HEK293 (cell line): Measurements from ENCODE around the gene SEC11A.

Experiments
- CTCF ChIA-PET: fragments of 350-600 bp; formaldehyde crosslinking; extraction: SDS; loops from one replicate; lab custom pipeline; 2021; ENCODE audit warnings: antibody characterized with exemption; lab: Yijun Ruan, JAX
- POLR2A ChIA-PET: fragments of 300-600 bp; formaldehyde crosslinking; extraction: SDS; loops from one replicate; lab custom pipeline; 2020; ENCODE audit warnings: antibody characterized with exemption, inconsistent platforms; lab: Yijun Ruan, JAX
- H3K27ac ChIP-seq: fragments of 200-500 bp; sonication (Bioruptor generic); 2 replicates; pipeline ENCODE4 v1.5.1; 2014; ENCODE audit warnings: low read depth, low read length, control low read depth, inconsistent platforms; ENCODE audit errors: extremely low read depth
- H3K36me3 ChIP-seq, 2 experiments: fragments of 200-500 bp in 1 of 2; sonication (Bioruptor generic) in 1 of 2; 1 replicate in 1 of 2; 2 replicates in 1 of 2; pipeline ENCODE4 v1.5.1; 2014 to 2017; ENCODE audit warnings: inconsistent platforms in 2 of 2, low read length in 2 of 2; ENCODE audit not compliant: control insufficient read depth in 2 of 2, insufficient read depth in 1 of 2
- H3K4me1 ChIP-seq: fragments of 200-500 bp; sonication (Bioruptor generic); 2 replicates; pipeline ENCODE4 v1.5.1; 2014; ENCODE audit warnings: mild to moderate bottlenecking, low read length, inconsistent platforms; ENCODE audit not compliant: control insufficient read depth, insufficient read depth
- H3K4me3 ChIP-seq: 2 replicates; pipeline ENCODE4 v1.5.1; 2011; ENCODE audit warnings: low read depth, mild to moderate bottlenecking, control low read depth, low read length, moderate library complexity
- H3K9me3 ChIP-seq: fragments of 200-500 bp; sonication (Bioruptor generic); 2 replicates; pipeline ENCODE4 v1.5.1; 2014; ENCODE audit warnings: low read depth, low read length, inconsistent platforms; ENCODE audit not compliant: control insufficient read depth, insufficient read depth
- GLIS1 ChIP-seq: fragments of 450-650 bp; formaldehyde crosslinking; IDR thresholded peaks from 2 replicates; pipeline ENCODE4 v1.5.1; 2016; ENCODE audit warnings: missing biosample characterization, missing genetic modification characterization
- OSR2 ChIP-seq: fragments of 450-650 bp; formaldehyde crosslinking; IDR thresholded peaks from 2 replicates; pipeline ENCODE4 v1.5.1; 2016; ENCODE audit warnings: missing biosample characterization, missing genetic modification characterization
- ZBTB1 ChIP-seq: fragments of 450-650 bp; formaldehyde crosslinking; IDR thresholded peaks from 2 replicates; pipeline ENCODE4 v1.5.1; 2016; ENCODE audit warnings: missing biosample characterization, missing genetic modification characterization
- ZFP37 ChIP-seq: fragments of 450-650 bp; formaldehyde crosslinking; IDR thresholded peaks from 2 replicates; pipeline ENCODE4 v1.5.1; 2016; ENCODE audit warnings: missing biosample characterization, missing genetic modification characterization
- ZNF16 ChIP-seq: fragments of 450-650 bp; formaldehyde crosslinking; IDR thresholded peaks from 2 replicates; pipeline ENCODE4 v1.5.1; 2016; ENCODE audit warnings: low read depth, missing biosample characterization, missing genetic modification characterization
- ZNF2 ChIP-seq: fragments of 450-650 bp; formaldehyde crosslinking; IDR thresholded peaks from 2 replicates; pipeline ENCODE4 v1.5.1; 2016; ENCODE audit warnings: missing biosample characterization, missing genetic modification characterization
- ZNF211 ChIP-seq: fragments of 450-650 bp; formaldehyde crosslinking; IDR thresholded peaks from 2 replicates; pipeline ENCODE4 v1.5.1; 2016; ENCODE audit warnings: low read depth, missing biosample characterization, missing genetic modification characterization
- ZNF239 ChIP-seq: fragments of 450-650 bp; formaldehyde crosslinking; IDR thresholded peaks from 2 replicates; pipeline ENCODE4 v1.5.1; 2016; ENCODE audit warnings: missing biosample characterization, missing genetic modification characterization
- ZNF292 ChIP-seq: fragments of 450-650 bp; formaldehyde crosslinking; IDR thresholded peaks from 2 replicates; pipeline ENCODE4 v1.5.1; 2016; ENCODE audit warnings: low read depth, missing biosample characterization, missing genetic modification characterization, borderline replicate concordance
- ZNF354C ChIP-seq: fragments of 450-650 bp; formaldehyde crosslinking; IDR thresholded peaks from 2 replicates; pipeline ENCODE4 v1.5.1; 2016; ENCODE audit warnings: missing biosample characterization, missing genetic modification characterization, low read depth, borderline replicate concordance
- ZNF416 ChIP-seq: fragments of 450-650 bp; formaldehyde crosslinking; IDR thresholded peaks from 2 replicates; pipeline ENCODE4 v1.5.1; 2016; ENCODE audit warnings: missing biosample characterization, missing genetic modification characterization
- ZNF426 ChIP-seq: fragments of 450-650 bp; formaldehyde crosslinking; IDR thresholded peaks from 2 replicates; pipeline ENCODE4 v1.5.1; 2017; ENCODE audit warnings: missing biosample characterization, missing genetic modification characterization, mild to moderate bottlenecking, inconsistent platforms, moderate library complexity
- ZNF529 ChIP-seq: fragments of 450-650 bp; formaldehyde crosslinking; IDR thresholded peaks from 2 replicates; pipeline ENCODE4 v1.5.1; 2017; ENCODE audit warnings: missing genetic modification characterization, missing biosample characterization; ENCODE audit not compliant: insufficient replicate concordance
- ZNF560 ChIP-seq: fragments of 450-650 bp; formaldehyde crosslinking; IDR thresholded peaks from 2 replicates; pipeline ENCODE4 v1.5.1; 2017; ENCODE audit warnings: missing biosample characterization, missing genetic modification characterization, borderline replicate concordance
- ZNF623 ChIP-seq: fragments of 450-650 bp; formaldehyde crosslinking; IDR thresholded peaks from 2 replicates; pipeline ENCODE4 v1.5.1; 2016; ENCODE audit warnings: missing biosample characterization, missing genetic modification characterization
- ZNF624 ChIP-seq: fragments of 450-650 bp; formaldehyde crosslinking; IDR thresholded peaks from 2 replicates; pipeline ENCODE4 v1.5.1; 2017; ENCODE audit warnings: missing biosample characterization, missing genetic modification characterization
- ZNF629 ChIP-seq: fragments of 450-650 bp; formaldehyde crosslinking; IDR thresholded peaks from 2 replicates; pipeline ENCODE4 v1.5.1; 2017; ENCODE audit warnings: missing biosample characterization, missing genetic modification characterization
- ZNF670 ChIP-seq: fragments of 450-650 bp; formaldehyde crosslinking; IDR thresholded peaks from 2 replicates; pipeline ENCODE4 v1.5.1; 2016; ENCODE audit warnings: missing biosample characterization, missing genetic modification characterization, low read depth
- ZSCAN30 ChIP-seq: fragments of 450-650 bp; IDR thresholded peaks from 2 replicates; pipeline ENCODE4 v1.5.1; 2018; ENCODE audit warnings: missing biosample characterization, mild to moderate bottlenecking, missing genetic modification characterization, moderate library complexity
- TF ChIP-seq, protein P1 (sequence below): fragments of 450-650 bp; formaldehyde crosslinking; IDR thresholded peaks from 2 replicates; pipeline ENCODE4 v1.5.1; 2017; ENCODE audit warnings: missing biosample characterization, missing genetic modification characterization
- TF ChIP-seq, protein P2 (sequence below): fragments of 450-650 bp; formaldehyde crosslinking; IDR thresholded peaks from 2 replicates; pipeline ENCODE4 v1.5.1; 2016; ENCODE audit warnings: missing biosample characterization, missing genetic modification characterization
- TF ChIP-seq, protein P3 (sequence below): fragments of 450-650 bp; formaldehyde crosslinking; optimal IDR thresholded peaks from 2 replicates; pipeline ENCODE3; 2016; ENCODE audit warnings: missing biosample characterization, mild to moderate bottlenecking, missing genetic modification characterization
- TF ChIP-seq, protein P4 (sequence below): fragments of 450-650 bp; formaldehyde crosslinking; IDR thresholded peaks from 2 replicates; pipeline ENCODE4 v1.5.1; 2016; ENCODE audit warnings: missing biosample characterization, missing genetic modification characterization
- TF ChIP-seq, protein P5 (sequence below): fragments of 450-650 bp; formaldehyde crosslinking; IDR thresholded peaks from 2 replicates; pipeline ENCODE4 v1.5.1; 2016; ENCODE audit warnings: missing biosample characterization, missing genetic modification characterization
- TF ChIP-seq, protein P6 (sequence below): fragments of 450-650 bp; formaldehyde crosslinking; IDR thresholded peaks from 2 replicates; pipeline ENCODE4 v1.5.1; 2016; ENCODE audit warnings: missing biosample characterization, missing genetic modification characterization, borderline replicate concordance

Gene SEC11A

DNA sequence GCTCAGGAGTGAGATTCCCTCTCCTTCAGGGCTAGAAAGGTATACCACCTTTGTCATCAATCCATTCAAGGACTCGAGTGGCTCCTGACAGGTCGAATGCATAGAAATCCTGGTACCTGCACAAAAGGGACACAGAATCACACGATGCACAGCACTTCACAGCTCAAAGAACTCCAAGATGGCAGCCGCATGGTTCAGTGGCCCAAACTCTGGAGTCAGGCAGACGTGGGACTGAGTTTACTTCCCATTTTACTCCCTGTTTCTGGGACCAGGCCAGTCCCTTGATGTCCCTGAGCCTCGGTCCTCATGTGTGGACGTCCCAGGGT is 62.4 kb downstream of the SEC11A start:
- H3K36me3 ChIP-seq = peaks cover 43 to 49% of the 10 kb centered on the region in 2 experiments
- H3K4me3 ChIP-seq = peak overlapping the region; percentile 78
- TF ChIP-seq ZNF629 (tag by site-specific recombination) = no peak
- TF ChIP-seq ZNF239 (tag by site-specific recombination) = no peak
- TF ChIP-seq ZNF529 = no peak
- TF ChIP-seq ZNF560 (tag by site-specific recombination) = no peak
- TF ChIP-seq, protein P1, sequence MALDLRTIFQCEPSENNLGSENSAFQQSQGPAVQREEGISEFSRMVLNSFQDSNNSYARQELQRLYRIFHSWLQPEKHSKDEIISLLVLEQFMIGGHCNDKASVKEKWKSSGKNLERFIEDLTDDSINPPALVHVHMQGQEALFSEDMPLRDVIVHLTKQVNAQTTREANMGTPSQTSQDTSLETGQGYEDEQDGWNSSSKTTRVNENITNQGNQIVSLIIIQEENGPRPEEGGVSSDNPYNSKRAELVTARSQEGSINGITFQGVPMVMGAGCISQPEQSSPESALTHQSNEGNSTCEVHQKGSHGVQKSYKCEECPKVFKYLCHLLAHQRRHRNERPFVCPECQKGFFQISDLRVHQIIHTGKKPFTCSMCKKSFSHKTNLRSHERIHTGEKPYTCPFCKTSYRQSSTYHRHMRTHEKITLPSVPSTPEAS = no peak
- TF ChIP-seq, protein P2, sequence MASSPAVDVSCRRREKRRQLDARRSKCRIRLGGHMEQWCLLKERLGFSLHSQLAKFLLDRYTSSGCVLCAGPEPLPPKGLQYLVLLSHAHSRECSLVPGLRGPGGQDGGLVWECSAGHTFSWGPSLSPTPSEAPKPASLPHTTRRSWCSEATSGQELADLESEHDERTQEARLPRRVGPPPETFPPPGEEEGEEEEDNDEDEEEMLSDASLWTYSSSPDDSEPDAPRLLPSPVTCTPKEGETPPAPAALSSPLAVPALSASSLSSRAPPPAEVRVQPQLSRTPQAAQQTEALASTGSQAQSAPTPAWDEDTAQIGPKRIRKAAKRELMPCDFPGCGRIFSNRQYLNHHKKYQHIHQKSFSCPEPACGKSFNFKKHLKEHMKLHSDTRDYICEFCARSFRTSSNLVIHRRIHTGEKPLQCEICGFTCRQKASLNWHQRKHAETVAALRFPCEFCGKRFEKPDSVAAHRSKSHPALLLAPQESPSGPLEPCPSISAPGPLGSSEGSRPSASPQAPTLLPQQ (tag by site-specific recombination) = no peak
- TF ChIP-seq ZFP37 (tag by site-specific recombination) = no peak
- TF ChIP-seq ZNF211 (tag by site-specific recombination) = no peak
- no peak for TF ChIP-seq ZNF2 (tag by site-specific recombination)
- TF ChIP-seq, protein P3, sequence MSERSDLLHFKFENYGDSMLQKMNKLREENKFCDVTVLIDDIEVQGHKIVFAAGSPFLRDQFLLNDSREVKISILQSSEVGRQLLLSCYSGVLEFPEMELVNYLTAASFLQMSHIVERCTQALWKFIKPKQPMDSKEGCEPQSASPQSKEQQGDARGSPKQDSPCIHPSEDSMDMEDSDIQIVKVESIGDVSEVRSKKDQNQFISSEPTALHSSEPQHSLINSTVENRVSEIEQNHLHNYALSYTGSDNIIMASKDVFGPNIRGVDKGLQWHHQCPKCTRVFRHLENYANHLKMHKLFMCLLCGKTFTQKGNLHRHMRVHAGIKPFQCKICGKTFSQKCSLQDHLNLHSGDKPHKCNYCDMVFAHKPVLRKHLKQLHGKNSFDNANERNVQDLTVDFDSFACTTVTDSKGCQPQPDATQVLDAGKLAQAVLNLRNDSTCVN (tag by site-specific recombination) = no peak
- H3K27ac ChIP-seq = peak overlapping the region; percentile 71
- POLR2A ChIA-PET = interaction anchor here (0.5 to 2.8 kb wide), 14 partner anchors 9 to 327 kb away, joined by 3 to 26 read pairs (median 4); partner anchors contain the start of genes SEC11A and ZSCAN2
- no peaks in the 10 kb centered on the region for H3K9me3 ChIP-seq
- H3K4me1 ChIP-seq = no peaks in the 10 kb centered on the region; the same call in 1 of the 2 replicates
- CTCF ChIA-PET = interaction anchor here (0.5 to 4.9 kb wide), 11 partner anchors 11 to 275 kb away, joined by 3 to 19 read pairs (median 4); partner anchors contain the start of genes SEC11A and ZSCAN2

DNA sequence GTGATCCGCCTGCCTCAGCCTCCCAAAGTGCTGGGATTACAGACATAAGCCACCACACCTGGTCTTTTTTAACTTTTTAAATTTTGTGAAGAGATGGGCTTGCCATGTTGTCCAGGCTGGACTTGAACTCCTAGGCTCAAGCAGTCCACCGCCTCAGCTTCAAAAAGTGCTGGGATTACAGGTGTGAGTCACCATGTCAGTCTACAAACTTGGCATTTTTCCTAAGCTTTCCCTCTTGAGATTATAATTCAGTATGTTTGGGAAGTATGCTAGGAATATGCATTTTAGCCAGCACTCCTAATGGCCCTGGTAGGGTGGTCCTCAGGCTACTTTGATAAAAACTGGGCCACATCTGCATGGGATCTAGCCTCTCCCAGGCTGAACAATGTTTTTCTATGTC is 66.2 kb downstream of the SEC11A start:
- H3K4me1 ChIP-seq = no peaks in the 10 kb centered on the region
- no peaks in the 10 kb centered on the region for H3K9me3 ChIP-seq
- no peak for TF ChIP-seq ZNF354C
- TF ChIP-seq ZBTB1 (tag by site-specific recombination) = no peak
- no peak for TF ChIP-seq ZNF670
- TF ChIP-seq ZNF624 (tag by site-specific recombination) = no peak
- TF ChIP-seq OSR2 (tag by site-specific recombination) = no peak
- no peak for TF ChIP-seq GLIS1
- no peak for TF ChIP-seq ZNF623
- no peak for TF ChIP-seq ZSCAN30 (tag by site-specific recombination)
- TF ChIP-seq, protein P4, sequence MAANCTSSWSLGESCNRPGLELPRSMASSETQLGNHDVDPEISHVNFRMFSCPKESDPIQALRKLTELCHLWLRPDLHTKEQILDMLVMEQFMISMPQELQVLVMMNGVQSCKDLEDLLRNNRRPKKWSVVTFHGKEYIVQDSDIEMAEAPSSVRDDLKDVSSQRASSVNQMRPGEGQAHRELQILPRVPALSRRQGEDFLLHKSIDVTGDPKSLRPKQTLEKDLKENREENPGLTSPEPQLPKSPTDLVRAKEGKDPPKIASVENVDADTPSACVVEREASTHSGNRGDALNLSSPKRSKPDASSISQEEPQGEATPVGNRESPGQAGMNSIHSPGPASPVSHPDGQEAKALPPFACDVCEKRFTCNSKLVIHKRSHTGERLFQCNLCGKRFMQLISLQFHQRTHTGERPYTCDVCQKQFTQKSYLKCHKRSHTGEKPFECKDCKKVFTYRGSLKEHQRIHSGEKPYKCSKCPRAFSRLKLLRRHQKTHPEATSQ = no peak
- TF ChIP-seq ZNF416 (tag by site-specific recombination) = no peak
- TF ChIP-seq, protein P5, sequence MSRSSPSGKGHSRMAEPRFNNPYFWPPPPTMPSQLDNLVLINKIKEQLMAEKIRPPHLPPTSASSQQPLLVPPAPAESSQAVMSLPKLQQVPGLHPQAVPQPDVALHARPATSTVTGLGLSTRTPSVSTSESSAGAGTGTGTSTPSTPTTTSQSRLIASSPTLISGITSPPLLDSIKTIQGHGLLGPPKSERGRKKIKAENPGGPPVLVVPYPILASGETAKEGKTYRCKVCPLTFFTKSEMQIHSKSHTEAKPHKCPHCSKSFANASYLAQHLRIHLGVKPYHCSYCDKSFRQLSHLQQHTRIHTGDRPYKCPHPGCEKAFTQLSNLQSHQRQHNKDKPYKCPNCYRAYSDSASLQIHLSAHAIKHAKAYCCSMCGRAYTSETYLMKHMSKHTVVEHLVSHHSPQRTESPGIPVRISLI (tag by site-specific recombination) = no peak
- no peak for TF ChIP-seq ZNF16 (tag by site-specific recombination)
- TF ChIP-seq ZNF426 (tag by site-specific recombination) = no peak
- TF ChIP-seq, protein P6, sequence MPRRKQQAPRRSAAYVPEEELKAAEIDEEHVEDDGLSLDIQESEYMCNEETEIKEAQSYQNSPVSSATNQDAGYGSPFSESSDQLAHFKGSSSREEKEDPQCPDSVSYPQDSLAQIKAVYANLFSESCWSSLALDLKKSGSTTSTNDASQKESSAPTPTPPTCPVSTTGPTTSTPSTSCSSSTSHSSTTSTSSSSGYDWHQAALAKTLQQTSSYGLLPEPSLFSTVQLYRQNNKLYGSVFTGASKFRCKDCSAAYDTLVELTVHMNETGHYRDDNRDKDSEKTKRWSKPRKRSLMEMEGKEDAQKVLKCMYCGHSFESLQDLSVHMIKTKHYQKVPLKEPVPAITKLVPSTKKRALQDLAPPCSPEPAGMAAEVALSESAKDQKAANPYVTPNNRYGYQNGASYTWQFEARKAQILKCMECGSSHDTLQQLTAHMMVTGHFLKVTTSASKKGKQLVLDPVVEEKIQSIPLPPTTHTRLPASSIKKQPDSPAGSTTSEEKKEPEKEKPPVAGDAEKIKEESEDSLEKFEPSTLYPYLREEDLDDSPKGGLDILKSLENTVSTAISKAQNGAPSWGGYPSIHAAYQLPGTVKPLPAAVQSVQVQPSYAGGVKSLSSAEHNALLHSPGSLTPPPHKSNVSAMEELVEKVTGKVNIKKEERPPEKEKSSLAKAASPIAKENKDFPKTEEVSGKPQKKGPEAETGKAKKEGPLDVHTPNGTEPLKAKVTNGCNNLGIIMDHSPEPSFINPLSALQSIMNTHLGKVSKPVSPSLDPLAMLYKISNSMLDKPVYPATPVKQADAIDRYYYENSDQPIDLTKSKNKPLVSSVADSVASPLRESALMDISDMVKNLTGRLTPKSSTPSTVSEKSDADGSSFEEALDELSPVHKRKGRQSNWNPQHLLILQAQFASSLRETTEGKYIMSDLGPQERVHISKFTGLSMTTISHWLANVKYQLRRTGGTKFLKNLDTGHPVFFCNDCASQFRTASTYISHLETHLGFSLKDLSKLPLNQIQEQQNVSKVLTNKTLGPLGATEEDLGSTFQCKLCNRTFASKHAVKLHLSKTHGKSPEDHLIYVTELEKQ (tag by site-specific recombination) = no peak
- no peak for TF ChIP-seq ZNF292 (tag by site-specific recombination)
- H3K4me3 ChIP-seq = no peak overlapping the region
- peaks cover 69 to 81% of the 10 kb centered on the region in 2 experiments for H3K36me3 ChIP-seq
- no peak overlapping the region for H3K27ac ChIP-seq
- CTCF ChIA-PET = interaction anchor here (0.5 to 1.5 kb wide), 3 partner anchors 9 to 36 kb away, joined by 3 to 5 read pairs (median 3); no protein-coding TSS in a partner anchor
- POLR2A ChIA-PET = interaction anchor here (1.0 to 2.5 kb wide), 3 partner anchors 12 to 118 kb away, joined by 3 to 8 read pairs (median 4); no protein-coding TSS in a partner anchor
